Panc1 (cell line): Measurements from ENCODE around the gene PRDM5. TPM values are rescaled to one million over a fixed set of nuclear protein-coding genes. Genes with fewer than 3 reads are reported as not detected.

Source experiments
- ATAC-seq: fragments of 200-7000 bp; cut with Tn5 transposase; 2 replicates; pipeline ENCODE4 v1.9.1; 2020; ENCODE audit warnings: mild to moderate bottlenecking, moderate library complexity
- BruUV-seq: library from RNA; stranded (reverse); fragments of 400-500 nt; replicated peaks from 2 replicates; lab custom pipeline; 2021; lab: Mats Ljungman, UMichigan
- CTCF ChIA-PET: fragments of 300-600 bp; sonication (Branson Sonifier 250); formaldehyde crosslinking; loops from one replicate; lab custom pipeline; 2022; ENCODE audit warnings: antibody characterized with exemption; lab: Charles Lee
- POLR2A ChIA-PET: fragments of 300-600 bp; sonication (Branson Sonifier 250); formaldehyde crosslinking; loops from one replicate; lab custom pipeline; 2022; ENCODE audit warnings: antibody characterized with exemption; lab: Charles Lee
- DNase-seq: peaks from one replicate; pipeline ENCODE4 v3.0.0-alpha.2; 2010; ENCODE audit warnings: low read depth, low spot score
- H3K27ac ChIP-seq: 2 replicates; pipeline ENCODE4 v1.5.1; 2011; ENCODE audit warnings: mild to moderate bottlenecking, low read length, inconsistent platforms
- H3K27me3 ChIP-seq: fragments of 200-500 bp; sonication (Bioruptor generic); 2 replicates; pipeline ENCODE4 v1.6.0; 2014; ENCODE audit warnings: low read length, inconsistent platforms; ENCODE audit not compliant: control insufficient read depth, insufficient read depth
- H3K36me3 ChIP-seq: fragments of 200-500 bp; sonication (Bioruptor generic); 2 replicates; pipeline ENCODE4 v1.5.1; 2014; ENCODE audit warnings: inconsistent platforms, mild to moderate bottlenecking, low read length, moderate library complexity; ENCODE audit not compliant: control insufficient read depth, insufficient read depth
- H3K4me1 ChIP-seq: 2 replicates; pipeline ENCODE4 v1.5.1; 2011; ENCODE audit warnings: inconsistent platforms, mild to moderate bottlenecking, low read length, moderate library complexity; ENCODE audit not compliant: control insufficient read depth, insufficient read depth
- H3K4me3 ChIP-seq, 2 experiments: 2 replicates each; pipeline ENCODE4 v1.5.1; 2011 to 2012; ENCODE audit warnings: low read depth in 2 of 2, low read length in 2 of 2, mild to moderate bottlenecking in 2 of 2, inconsistent platforms in 1 of 2, moderate library complexity in 1 of 2
- H3K9me3 ChIP-seq: fragments of 200-500 bp; sonication (Bioruptor generic); 2 replicates; pipeline ENCODE4 v1.5.1; 2014; ENCODE audit warnings: low read depth, mild to moderate bottlenecking, inconsistent platforms, low read length, moderate library complexity; ENCODE audit not compliant: control insufficient read depth, insufficient read depth
- CTCF ChIP-seq: fragments of 450-650 bp; IDR thresholded peaks from 2 replicates; pipeline ENCODE4 v1.5.1; 2017; ENCODE audit warnings: mild to moderate bottlenecking
- POLR2AphosphoS5 ChIP-seq: IDR thresholded peaks from 2 replicates; pipeline ENCODE4 v1.6.1; 2012; ENCODE audit warnings: mild to moderate bottlenecking, low read depth, low read length, moderate library complexity
- SIN3A ChIP-seq: IDR thresholded peaks from 2 replicates; pipeline ENCODE4 v1.6.1; 2012; ENCODE audit warnings: low read depth, mild to moderate bottlenecking, low read length, moderate library complexity, borderline replicate concordance; ENCODE audit not compliant: insufficient read depth
- TCF7L2 ChIP-seq: IDR thresholded peaks from 2 replicates; pipeline ENCODE4 v1.6.1; 2011; ENCODE audit warnings: mild to moderate bottlenecking, low read depth, low read length, inconsistent platforms
- in situ Hi-C: cut with HindIII; loops from 2 replicates; pipeline ENCODE4 v1.10.0; 2016; ENCODE audit warnings: low sequenced_read_pairs, low pct_unique_long_range_greater_than_20kb
- intact Hi-C: fragments of 100-400 bp; cut with micrococcal nuclease; formaldehyde crosslinking; loops from one replicate; pipeline ENCODE4 v1.10.0; 2022; ENCODE audit not compliant: unreplicated experiment
- total RNA-seq: library from RNA; stranded (reverse); gene quantifications from one replicate; pipeline ENCODE4 v1.2.1, GENCODE V29; 2021; ENCODE audit not compliant: unreplicated experiment
- TF ChIP-seq, protein P1 (sequence below), 2 experiments: IDR thresholded peaks; 2 replicates each; pipeline ENCODE4 v1.6.1; 2011 to 2012; ENCODE audit warnings: low read depth in 2 of 2, control low read depth in 1 of 2, low read length in 1 of 2, mild to moderate bottlenecking in 1 of 2, moderate library complexity in 1 of 2; ENCODE audit not compliant: insufficient read depth in 1 of 2

PRDM5 gene
- total RNA-seq, 1 experiment from 2014 or later: 8.4 TPM

DNA sequence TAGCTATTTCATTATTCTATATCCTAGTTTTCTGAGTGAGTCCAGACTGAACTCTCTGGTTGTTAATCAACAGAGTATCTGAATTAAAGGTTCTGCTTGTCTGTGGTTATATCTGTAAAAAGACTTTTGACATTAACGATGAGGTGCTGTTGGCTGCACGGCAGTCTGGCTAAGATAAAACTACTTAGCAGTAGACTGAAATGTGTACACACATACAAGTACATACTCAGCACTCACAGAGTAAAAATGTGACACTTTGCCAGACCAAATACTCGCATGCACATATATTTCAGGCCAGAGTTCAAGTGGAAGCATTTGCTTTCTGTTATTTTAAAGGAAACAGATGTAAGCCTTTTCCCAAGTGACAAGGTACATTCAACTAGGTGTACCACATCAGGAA lies 80.5 kb downstream of the PRDM5 start:
- in situ Hi-C loops (no loop called here), intact Hi-C loops (no loop called here)
- Histone ChIP-seq H3K36me3 (no peaks in the 10 kb centered on the region), H3K4me3 (no peak overlapping the region), H3K27me3 (no peaks in the 10 kb centered on the region), H3K9me3 (no peaks in the 10 kb centered on the region), H3K27ac (no peak overlapping the region), H3K4me1 (no peaks in the 10 kb centered on the region)
- BruUV-seq: no TSS peak
- POLR2A ChIA-PET: no interaction called here
- no peak for ATAC-seq
- TF ChIP-seq CTCF: no peak
- no peak for TF ChIP-seq POLR2AphosphoS5
- TF ChIP-seq, protein P1, sequence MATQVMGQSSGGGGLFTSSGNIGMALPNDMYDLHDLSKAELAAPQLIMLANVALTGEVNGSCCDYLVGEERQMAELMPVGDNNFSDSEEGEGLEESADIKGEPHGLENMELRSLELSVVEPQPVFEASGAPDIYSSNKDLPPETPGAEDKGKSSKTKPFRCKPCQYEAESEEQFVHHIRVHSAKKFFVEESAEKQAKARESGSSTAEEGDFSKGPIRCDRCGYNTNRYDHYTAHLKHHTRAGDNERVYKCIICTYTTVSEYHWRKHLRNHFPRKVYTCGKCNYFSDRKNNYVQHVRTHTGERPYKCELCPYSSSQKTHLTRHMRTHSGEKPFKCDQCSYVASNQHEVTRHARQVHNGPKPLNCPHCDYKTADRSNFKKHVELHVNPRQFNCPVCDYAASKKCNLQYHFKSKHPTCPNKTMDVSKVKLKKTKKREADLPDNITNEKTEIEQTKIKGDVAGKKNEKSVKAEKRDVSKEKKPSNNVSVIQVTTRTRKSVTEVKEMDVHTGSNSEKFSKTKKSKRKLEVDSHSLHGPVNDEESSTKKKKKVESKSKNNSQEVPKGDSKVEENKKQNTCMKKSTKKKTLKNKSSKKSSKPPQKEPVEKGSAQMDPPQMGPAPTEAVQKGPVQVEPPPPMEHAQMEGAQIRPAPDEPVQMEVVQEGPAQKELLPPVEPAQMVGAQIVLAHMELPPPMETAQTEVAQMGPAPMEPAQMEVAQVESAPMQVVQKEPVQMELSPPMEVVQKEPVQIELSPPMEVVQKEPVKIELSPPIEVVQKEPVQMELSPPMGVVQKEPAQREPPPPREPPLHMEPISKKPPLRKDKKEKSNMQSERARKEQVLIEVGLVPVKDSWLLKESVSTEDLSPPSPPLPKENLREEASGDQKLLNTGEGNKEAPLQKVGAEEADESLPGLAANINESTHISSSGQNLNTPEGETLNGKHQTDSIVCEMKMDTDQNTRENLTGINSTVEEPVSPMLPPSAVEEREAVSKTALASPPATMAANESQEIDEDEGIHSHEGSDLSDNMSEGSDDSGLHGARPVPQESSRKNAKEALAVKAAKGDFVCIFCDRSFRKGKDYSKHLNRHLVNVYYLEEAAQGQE (IDR thresholded peaks at IDR 0.05; ENCODE audit: insufficient read depth in 1 of 2, low read depth in 2 of 2, low read length in 1 of 2): no peak
- TF ChIP-seq TCF7L2: no peak
- no peak for TF ChIP-seq SIN3A
- CTCF ChIA-PET: interaction anchor here (0.6 kb wide), 1 partner anchor 28 kb away, joined by 4 read pairs; no protein-coding TSS in a partner anchor
- no peak for DNase-seq

DNA sequence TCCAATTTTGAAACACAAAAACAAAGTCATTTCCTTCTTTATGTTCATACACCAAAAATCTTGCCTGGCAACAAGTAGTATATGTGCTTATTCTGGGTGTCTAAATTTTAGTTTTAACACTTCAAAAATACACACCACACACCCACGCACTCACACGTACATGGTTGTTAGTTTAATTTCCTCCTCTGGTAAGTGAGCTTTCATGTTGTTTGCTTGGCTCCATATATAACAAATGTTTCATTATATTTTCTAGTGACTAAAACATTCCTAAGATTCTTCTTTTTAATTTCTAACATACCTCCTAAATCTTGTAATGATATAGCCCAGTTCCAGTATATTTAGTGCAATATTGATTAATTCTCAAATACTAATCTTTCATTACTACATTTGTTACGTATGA lies 80.9 kb downstream of the PRDM5 start:
- no peak for ATAC-seq
- no TSS peak for BruUV-seq
- H3K27ac ChIP-seq: no peak overlapping the region

More for the DNA sequence above, 80.9 kb downstream of the PRDM5 start:
- CTCF ChIA-PET: no interaction called here
- Histone ChIP-seq H3K4me3 (no peak overlapping the region), H3K36me3 (no peaks in the 10 kb centered on the region), H3K4me1 (no peaks in the 10 kb centered on the region), H3K9me3 (no peaks in the 10 kb centered on the region), H3K27me3 (no peaks in the 10 kb centered on the region)
- intact Hi-C loops (no loop called here), in situ Hi-C loops (no loop called here)
- DNase-seq: no peak
- TF ChIP-seq, protein P1 (IDR thresholded peaks at IDR 0.05; ENCODE audit: insufficient read depth in 1 of 2, low read depth in 2 of 2, low read length in 1 of 2): no peak
- no peak for TF ChIP-seq TCF7L2
- TF ChIP-seq CTCF: no peak
- no peak for TF ChIP-seq POLR2AphosphoS5
- no peak for TF ChIP-seq SIN3A
- POLR2A ChIA-PET: no interaction called here
